HCT116 (cell line): Measurements from ENCODE around the gene WNT7B. TPM values are rescaled to one million over a fixed set of nuclear protein-coding genes. Genes with fewer than 3 reads are reported as not detected.

ENCODE experiments used
- ATAC-seq: fragments of 200-7000 bp; cut with Tn5 transposase; 2 replicates; pipeline ENCODE4 v1.9.1; 2020; ENCODE audit warnings: mild to moderate bottlenecking, moderate library complexity
- BruUV-seq: library from RNA; stranded (reverse); fragments of 400-500 nt; replicated peaks from 2 replicates; lab custom pipeline; 2021; lab: Mats Ljungman, UMichigan
- CTCF ChIA-PET: fragments of 300-600 bp; sonication (Branson Sonifier 250); formaldehyde crosslinking; loops from one replicate; lab custom pipeline; 2021; ENCODE audit warnings: antibody characterized with exemption; lab: Charles Lee
- POLR2A ChIA-PET: fragments of 300-600, 350-600 bp; sonication (Branson Sonifier 250); formaldehyde crosslinking; loops from one replicate; lab custom pipeline; 2021; ENCODE audit warnings: antibody characterized with exemption; lab: Charles Lee
- RAD21 ChIA-PET, 2 experiments: fragments of 300-600 bp; sonication (Branson Sonifier 250); formaldehyde crosslinking; loops; one replicate each; lab custom pipeline; 2023; ENCODE audit warnings: low total read pairs in 2 of 2; ENCODE audit not compliant: uncharacterized antibody in 2 of 2, unreplicated experiment in 2 of 2, low non-redundant PET in 1 of 2; lab: Charles Lee
- DNase-seq: peaks from one replicate; pipeline ENCODE4 v3.0.0-alpha.2; 2010; ENCODE audit warnings: low read depth, low spot score
- H2AFZ ChIP-seq: fragments of 200-600 bp; shearing (Covaris generic), sonication (generic); 2 replicates; pipeline ENCODE4 v1.6.1; 2017; ENCODE audit warnings: low read depth, mixed run types, mixed read lengths, antibody characterized with exemption, low read length; ENCODE audit not compliant: poor library complexity, severe bottlenecking
- H3K27ac ChIP-seq: 2 replicates; pipeline ENCODE4 v1.5.1; 2012; ENCODE audit warnings: low read depth, low read length
- H3K27me3 ChIP-seq: fragments of 200-600 bp; sonication (generic); 2 replicates; pipeline ENCODE4 v1.6.1; 2016; ENCODE audit warnings: mixed run types, low read length, mixed read lengths; ENCODE audit not compliant: insufficient read depth
- H3K36me3 ChIP-seq, 2 experiments: fragments of 200-500 bp in 1 of 2; fragments of 200-600 bp in 1 of 2; sonication (Bioruptor generic) in 1 of 2; sonication (generic) in 1 of 2; 2 replicates each; pipeline versions ENCODE4 v1.5.1 to v1.6.1; 2014 to 2016; ENCODE audit warnings: low read length in 2 of 2, inconsistent platforms in 1 of 2, mixed read lengths in 1 of 2, mixed run types in 1 of 2; ENCODE audit not compliant: insufficient read depth in 2 of 2, control insufficient read depth in 1 of 2
- H3K4me1 ChIP-seq, 2 experiments: fragments of 200-600 bp in 1 of 2; sonication (generic) in 1 of 2; 2 replicates each; pipeline versions ENCODE4 v1.5.1 to v1.6.1; 2012 to 2017; ENCODE audit warnings: low read length in 2 of 2, inconsistent platforms in 1 of 2, mild to moderate bottlenecking in 1 of 2, mixed read lengths in 1 of 2, mixed run types in 1 of 2, moderate library complexity in 1 of 2; ENCODE audit not compliant: insufficient read depth in 2 of 2, control insufficient read depth in 1 of 2
- H3K4me2 ChIP-seq: fragments of 200-600 bp; sonication (generic); 2 replicates; pipeline ENCODE4 v1.6.1; 2017; ENCODE audit warnings: mixed run types, low read length, mixed read lengths
- H3K4me3 ChIP-seq, 2 experiments: fragments of 200-600 bp in 1 of 2; sonication (generic) in 1 of 2; replicated peaks in 1 of 2; 2 replicates each; pipeline ENCODE4 v1.5.1; 2011 to 2016; ENCODE audit warnings: low read length in 2 of 2, control low read depth in 1 of 2, low read depth in 1 of 2, mild to moderate bottlenecking in 1 of 2, mixed read lengths in 1 of 2, mixed run types in 1 of 2
- H3K79me2 ChIP-seq: fragments of 200-600 bp; sonication (generic); 2 replicates; pipeline ENCODE4 v1.6.1; 2017; ENCODE audit warnings: mild to moderate bottlenecking, mixed run types, low read length, moderate library complexity, mixed read lengths; ENCODE audit not compliant: insufficient read depth
- H3K9ac ChIP-seq: fragments of 200-600 bp; sonication (generic); 2 replicates; pipeline ENCODE4 v1.6.1; 2016; ENCODE audit warnings: low read length, mixed read lengths
- H3K9me2 ChIP-seq: fragments of 200-600 bp; sonication (generic), shearing (Covaris generic); 2 replicates; pipeline ENCODE4 v1.6.1; 2017; ENCODE audit warnings: mixed run types, mild to moderate bottlenecking, moderate library complexity; ENCODE audit not compliant: insufficient read depth
- H3K9me3 ChIP-seq, 2 experiments: fragments of 200-500 bp in 1 of 2; fragments of 200-600 bp in 1 of 2; sonication (Bioruptor generic) in 1 of 2; sonication (generic) in 1 of 2; 2 replicates each; pipeline ENCODE4 v1.6.1; 2014 to 2017; ENCODE audit warnings: low read length in 2 of 2, mixed read lengths in 2 of 2, inconsistent platforms in 1 of 2, low read depth in 1 of 2, mild to moderate bottlenecking in 1 of 2, mixed run types in 1 of 2, moderate library complexity in 1 of 2; ENCODE audit not compliant: control insufficient read depth in 1 of 2, insufficient read depth in 1 of 2
- H4K20me1 ChIP-seq: fragments of 200-600 bp; sonication (generic), shearing (Covaris generic); 2 replicates; pipeline ENCODE4 v1.6.1; 2017; ENCODE audit warnings: mixed run types, mild to moderate bottlenecking, moderate library complexity; ENCODE audit not compliant: insufficient read depth
- CBX3 ChIP-seq: IDR thresholded peaks from 2 replicates; pipeline ENCODE4 v1.6.1; 2012; ENCODE audit warnings: low read depth
- CEBPB ChIP-seq: IDR thresholded peaks from 2 replicates; pipeline ENCODE4 v1.6.1; 2012; ENCODE audit warnings: low read depth
- FOSL1 ChIP-seq: IDR thresholded peaks from 2 replicates; pipeline ENCODE4 v1.6.1; 2012; ENCODE audit warnings: low read depth
- JUND ChIP-seq: IDR thresholded peaks from 2 replicates; pipeline ENCODE4 v1.6.1; 2012
- POLR2AphosphoS5 ChIP-seq: IDR thresholded peaks from 2 replicates; pipeline ENCODE4 v1.6.1; 2011; ENCODE audit warnings: mild to moderate bottlenecking, low read depth, low read length, moderate library complexity
- RAD21 ChIP-seq: IDR thresholded peaks from 2 replicates; pipeline ENCODE4 v1.6.1; 2012; ENCODE audit warnings: low read depth, mild to moderate bottlenecking
- SRF ChIP-seq: IDR thresholded peaks from 2 replicates; pipeline ENCODE4 v1.6.1; 2012; ENCODE audit warnings: low read depth
- YY1 ChIP-seq: IDR thresholded peaks from 2 replicates; pipeline ENCODE4 v1.6.1; 2011; ENCODE audit warnings: low read length, low read depth, moderate library complexity, mild to moderate bottlenecking; ENCODE audit not compliant: insufficient replicate concordance; ENCODE audit errors: extremely low read depth
- intact Hi-C: fragments of 100-400 bp; cut with micrococcal nuclease; formaldehyde crosslinking; loops from 2 replicates; pipeline ENCODE4 v1.10.0; 2022
- total RNA-seq: library from RNA; stranded (reverse); gene quantifications from one replicate; pipeline ENCODE4 v1.2.1, GENCODE V29; 2021; ENCODE audit not compliant: unreplicated experiment
- TF ChIP-seq, protein P1 (sequence below): IDR thresholded peaks from 2 replicates; pipeline ENCODE4 v1.6.1; 2012
- TF ChIP-seq, protein P2 (sequence below): IDR thresholded peaks from 2 replicates; pipeline ENCODE4 v1.6.1; 2012
- TF ChIP-seq, protein P3 (sequence below): IDR thresholded peaks from 2 replicates; pipeline ENCODE4 v1.6.1; 2011; ENCODE audit warnings: mild to moderate bottlenecking, low read length, moderate library complexity; ENCODE audit not compliant: insufficient replicate concordance; ENCODE audit errors: extremely low read depth
- TF ChIP-seq, protein P4 (sequence below), 3 experiments: fragments of 200-600 bp in 1 of 3; sonication (generic) in 1 of 3; IDR thresholded peaks in 2 of 3; conservative IDR thresholded peaks in 1 of 3; 2 replicates each; pipeline ENCODE4 v1.5.1; 2012 to 2017; ENCODE audit warnings: low read depth in 2 of 3, low read length in 2 of 3, antibody characterized with exemption in 1 of 3, borderline replicate concordance in 1 of 3, control low read depth in 1 of 3, mild to moderate bottlenecking in 1 of 3, mixed read lengths in 1 of 3, mixed run types in 1 of 3, moderate library complexity in 1 of 3; ENCODE audit not compliant: insufficient read depth in 1 of 3

Gene WNT7B
- total RNA-seq, 1 experiment from 2014 or later = 10.5 TPM

DNA sequence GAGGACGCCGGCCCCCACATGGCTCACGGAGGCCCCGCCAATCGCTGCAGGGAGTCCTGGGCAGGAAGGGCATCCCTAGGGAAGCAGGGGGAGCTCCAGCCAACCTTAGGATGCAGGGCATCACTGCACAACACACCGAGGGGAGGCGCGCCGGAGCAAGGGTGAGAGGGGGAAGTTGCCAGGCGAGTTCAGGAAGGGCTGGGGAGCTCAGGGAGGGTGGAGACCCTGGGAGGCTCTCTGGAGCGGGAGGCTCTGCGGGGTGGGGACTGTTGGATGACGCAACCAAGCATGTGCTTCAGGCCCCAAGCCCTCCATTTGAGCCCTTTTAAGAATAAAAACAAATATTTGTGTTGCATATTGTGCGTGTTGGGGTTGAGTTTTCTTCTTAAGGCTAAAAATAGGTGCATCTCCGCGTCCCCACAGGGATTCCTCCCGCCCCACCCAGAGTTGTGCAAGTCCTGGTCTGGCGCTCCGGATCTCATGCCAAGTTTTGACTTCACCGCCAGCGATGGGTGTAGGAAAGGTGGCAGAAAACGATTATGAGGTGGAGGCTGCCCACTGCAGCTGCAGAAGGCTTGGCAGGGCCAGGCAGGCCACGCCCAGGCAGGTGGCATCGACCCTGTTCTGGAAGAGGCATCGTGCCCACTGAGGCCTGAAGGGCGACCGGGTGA, 65.2 kb downstream of the WNT7B start:
- DNase-seq (no peak), ATAC-seq (peak; percentile 82)
- no TSS peak for BruUV-seq
- Histone ChIP-seq H3K27me3 (no peaks in the 10 kb centered on the region; the same call in 1 of the 2 replicates), H3K9me2 (no peaks in the 10 kb centered on the region), H3K9ac (no peak overlapping the region), H3K27ac (0 out of 2 replicates have a peak overlapping the region, but pooled peaks have one; percentile 22), H3K36me3 (no peaks in the 10 kb centered on the region), H3K4me1 (peaks cover 11 to 14% of the 10 kb centered on the region in 2 experiments), H3K4me2 (peak overlapping the region; percentile 41), H4K20me1 (no peaks in the 10 kb centered on the region), H3K4me3 (no peak overlapping the region), H3K79me2 (no peaks in the 10 kb centered on the region), H3K9me3 (peaks cover 5 to 6% of the 10 kb centered on the region in 2 experiments; a peak in 1 of 4 replicates), H2AFZ (peak overlapping the region; percentile 35)
- TF ChIP-seq, protein P1, sequence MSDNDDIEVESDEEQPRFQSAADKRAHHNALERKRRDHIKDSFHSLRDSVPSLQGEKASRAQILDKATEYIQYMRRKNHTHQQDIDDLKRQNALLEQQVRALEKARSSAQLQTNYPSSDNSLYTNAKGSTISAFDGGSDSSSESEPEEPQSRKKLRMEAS = peak; percentile 42; the same call in 1 of the 2 replicates
- TF ChIP-seq, protein P2, sequence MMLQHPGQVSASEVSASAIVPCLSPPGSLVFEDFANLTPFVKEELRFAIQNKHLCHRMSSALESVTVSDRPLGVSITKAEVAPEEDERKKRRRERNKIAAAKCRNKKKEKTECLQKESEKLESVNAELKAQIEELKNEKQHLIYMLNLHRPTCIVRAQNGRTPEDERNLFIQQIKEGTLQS = no peak
- TF ChIP-seq SRF = no peak
- TF ChIP-seq, protein P3, sequence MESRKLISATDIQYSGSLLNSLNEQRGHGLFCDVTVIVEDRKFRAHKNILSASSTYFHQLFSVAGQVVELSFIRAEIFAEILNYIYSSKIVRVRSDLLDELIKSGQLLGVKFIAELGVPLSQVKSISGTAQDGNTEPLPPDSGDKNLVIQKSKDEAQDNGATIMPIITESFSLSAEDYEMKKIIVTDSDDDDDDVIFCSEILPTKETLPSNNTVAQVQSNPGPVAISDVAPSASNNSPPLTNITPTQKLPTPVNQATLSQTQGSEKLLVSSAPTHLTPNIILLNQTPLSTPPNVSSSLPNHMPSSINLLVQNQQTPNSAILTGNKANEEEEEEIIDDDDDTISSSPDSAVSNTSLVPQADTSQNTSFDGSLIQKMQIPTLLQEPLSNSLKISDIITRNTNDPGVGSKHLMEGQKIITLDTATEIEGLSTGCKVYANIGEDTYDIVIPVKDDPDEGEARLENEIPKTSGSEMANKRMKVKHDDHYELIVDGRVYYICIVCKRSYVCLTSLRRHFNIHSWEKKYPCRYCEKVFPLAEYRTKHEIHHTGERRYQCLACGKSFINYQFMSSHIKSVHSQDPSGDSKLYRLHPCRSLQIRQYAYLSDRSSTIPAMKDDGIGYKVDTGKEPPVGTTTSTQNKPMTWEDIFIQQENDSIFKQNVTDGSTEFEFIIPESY = no peak
- TF ChIP-seq JUND = no peak
- no peak for TF ChIP-seq YY1
- TF ChIP-seq RAD21 = peak; percentile 55
- TF ChIP-seq CBX3 = no peak
- TF ChIP-seq FOSL1 = no peak
- TF ChIP-seq CEBPB = no peak
- TF ChIP-seq POLR2AphosphoS5 = no peak
- TF ChIP-seq, protein P4, sequence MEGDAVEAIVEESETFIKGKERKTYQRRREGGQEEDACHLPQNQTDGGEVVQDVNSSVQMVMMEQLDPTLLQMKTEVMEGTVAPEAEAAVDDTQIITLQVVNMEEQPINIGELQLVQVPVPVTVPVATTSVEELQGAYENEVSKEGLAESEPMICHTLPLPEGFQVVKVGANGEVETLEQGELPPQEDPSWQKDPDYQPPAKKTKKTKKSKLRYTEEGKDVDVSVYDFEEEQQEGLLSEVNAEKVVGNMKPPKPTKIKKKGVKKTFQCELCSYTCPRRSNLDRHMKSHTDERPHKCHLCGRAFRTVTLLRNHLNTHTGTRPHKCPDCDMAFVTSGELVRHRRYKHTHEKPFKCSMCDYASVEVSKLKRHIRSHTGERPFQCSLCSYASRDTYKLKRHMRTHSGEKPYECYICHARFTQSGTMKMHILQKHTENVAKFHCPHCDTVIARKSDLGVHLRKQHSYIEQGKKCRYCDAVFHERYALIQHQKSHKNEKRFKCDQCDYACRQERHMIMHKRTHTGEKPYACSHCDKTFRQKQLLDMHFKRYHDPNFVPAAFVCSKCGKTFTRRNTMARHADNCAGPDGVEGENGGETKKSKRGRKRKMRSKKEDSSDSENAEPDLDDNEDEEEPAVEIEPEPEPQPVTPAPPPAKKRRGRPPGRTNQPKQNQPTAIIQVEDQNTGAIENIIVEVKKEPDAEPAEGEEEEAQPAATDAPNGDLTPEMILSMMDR (IDR thresholded peaks at IDR 0.05 in 2 of 3, conservative IDR thresholded peaks at IDR 0.05 in 1 of 3; ENCODE audit: borderline replicate concordance in 1 of 3, insufficient read depth in 1 of 3, low read depth in 2 of 3, low read length in 2 of 3) = peak; percentile 25 to 81 (median 33)
- CTCF ChIA-PET = no interaction called here
- POLR2A ChIA-PET = no interaction called here
- intact Hi-C loops = no loop called here
- RAD21 ChIA-PET = interaction anchor here in 1 of 2 experiments (0.6 kb wide), 1 partner anchor 94 kb away, joined by 3 read pairs; no protein-coding TSS in a partner anchor
